GM12891 (cell line): ENCODE data around the gene USP17L13. TPM values are rescaled to one million over a fixed set of nuclear protein-coding genes. Genes with fewer than 3 reads are reported as not detected.
"Not testable (repeated sequence)": the region's sequence is repeated elsewhere in the genome, so short reads cannot be mapped to it uniquely, and the experiment has no call there.

Experiments used
- DNase-seq: peaks from one replicate; pipeline ENCODE4 v3.0.0; 2011; ENCODE audit warnings: low spot score; ENCODE audit not compliant: insufficient read length
- FAIRE-seq: peaks from 2 replicates; lab custom pipeline; 2011; peaks lifted over from hg19 to GRCh38; lab: Jason Lieb, UNC
- polyA plus RNA-seq: library from polyadenylated mRNA; unstranded; fragments of >200 nt; gene quantifications from one replicate; pipeline ENCODE4 v1.2.1, GENCODE V29; 2012; ENCODE audit warnings: low read depth, missing spikeins, inconsistent platforms; ENCODE audit not compliant: missing spikeins

The USP17L13 gene
- polyA plus RNA-seq = not detected

GRCh38 chr4:9224596-9224995, at the start of gene USP17L13:
TSS of gene USP17L13 (plus strand) at chr4:9224896. CDS start at chr4:9224896, 0 bp downstream.
- not testable (repeated sequence) for FAIRE-seq, DNase-seq

GRCh38 chr4:9210357-9210756, 14.3 kb upstream of the USP17L13 start, which contains the start of gene USP17L10:
TSS of gene USP17L10 (plus strand) at chr4:9210657. CDS start at chr4:9210657, 0 bp downstream.
- not testable (repeated sequence) for FAIRE-seq, DNase-seq

- FAIRE-seq, DNase-seq: not testable (repeated sequence)
These were observed 10.0 kb upstream of the USP17L13 start for GRCh38 chr4:9214701-9215100.

GRCh38 chr4:9215105-9215504, 9.6 kb upstream of the USP17L13 start, which contains the start of gene USP17L11:
TSS of gene USP17L11 (plus strand) at chr4:9215405. CDS start at chr4:9215405, 0 bp downstream.
- FAIRE-seq, DNase-seq: not testable (repeated sequence)

- not testable (repeated sequence) for DNase-seq, FAIRE-seq
These were observed 4.8 kb upstream of the USP17L13 start, which contains the start of gene USP17L12 for GRCh38 chr4:9219852-9220251. TSS of gene USP17L12 (plus strand) at chr4:9220152. CDS start at chr4:9220152, 0 bp downstream.

GRCh38 chr4:9230249-9230648, 5.6 kb downstream of the USP17L13 start:
- FAIRE-seq = not testable (repeated sequence)

GRCh38 chr4:9234085-9234484, 9.4 kb downstream of the USP17L13 start, which contains the start of gene USP17L15:
TSS of gene USP17L15 (plus strand) at chr4:9234385. CDS start at chr4:9234385, 0 bp downstream.
- not testable (repeated sequence) for DNase-seq, FAIRE-seq

More at GRCh38 chr4:9230249-9230648, 5.6 kb downstream of the USP17L13 start:
- not testable (repeated sequence) for DNase-seq

- not testable (repeated sequence) for DNase-seq
These were observed 13.8 kb downstream of the USP17L13 start for GRCh38 chr4:9238461-9238860.

GRCh38 chr4:9243579-9243978, 18.9 kb downstream of the USP17L13 start, which contains the start of gene USP17L17:
TSS of gene USP17L17 (plus strand) at chr4:9243879. CDS start at chr4:9243879, 0 bp downstream.
- not testable (repeated sequence) for DNase-seq, FAIRE-seq

More at GRCh38 chr4:9238461-9238860, 13.8 kb downstream of the USP17L13 start:
- FAIRE-seq = not testable (repeated sequence)

- not testable (repeated sequence) for DNase-seq, FAIRE-seq
These were observed 23.4 kb downstream of the USP17L13 start, which contains the start of gene USP17L18 for GRCh38 chr4:9247953-9248680. TSS of gene USP17L18 (plus strand) at chr4:9248630. CDS start at chr4:9248630, 0 bp downstream.

GRCh38 chr4:9253078-9253477, 28.4 kb downstream of the USP17L13 start, which contains the start of gene USP17L19:
TSS of gene USP17L19 (plus strand) at chr4:9253378. CDS start at chr4:9253378, 0 bp downstream.
- FAIRE-seq, DNase-seq: not testable (repeated sequence)

- not testable (repeated sequence) for FAIRE-seq, DNase-seq
These were observed 33.1 kb downstream of the USP17L13 start, which contains the start of gene USP17L20 for GRCh38 chr4:9257824-9258223. TSS of gene USP17L20 (plus strand) at chr4:9258124. CDS start at chr4:9258124, 0 bp downstream.

GRCh38 chr4:9262572-9262971, 37.9 kb downstream of the USP17L13 start, which contains the start of gene USP17L21:
TSS of gene USP17L21 (plus strand) at chr4:9262872. CDS start at chr4:9262872, 0 bp downstream.
- FAIRE-seq, DNase-seq: not testable (repeated sequence)

- not testable (repeated sequence) for FAIRE-seq, DNase-seq
These were observed 42.6 kb downstream of the USP17L13 start, which contains the start of gene USP17L22 for GRCh38 chr4:9267319-9267718. TSS of gene USP17L22 (plus strand) at chr4:9267619. CDS start at chr4:9267619, 0 bp downstream.

GRCh38 chr4:9271719-9272118, 47.0 kb downstream of the USP17L13 start:
- FAIRE-seq, DNase-seq: not testable (repeated sequence)
